ENCODE data around the gene SLC39A11. TPM values are rescaled to one million over a fixed set of nuclear protein-coding genes. Genes with fewer than 3 reads are reported as not detected.

SLC39A11 gene
- total RNA-seq, 1 experiment from 2014 or later: 15.2 TPM

DNA sequence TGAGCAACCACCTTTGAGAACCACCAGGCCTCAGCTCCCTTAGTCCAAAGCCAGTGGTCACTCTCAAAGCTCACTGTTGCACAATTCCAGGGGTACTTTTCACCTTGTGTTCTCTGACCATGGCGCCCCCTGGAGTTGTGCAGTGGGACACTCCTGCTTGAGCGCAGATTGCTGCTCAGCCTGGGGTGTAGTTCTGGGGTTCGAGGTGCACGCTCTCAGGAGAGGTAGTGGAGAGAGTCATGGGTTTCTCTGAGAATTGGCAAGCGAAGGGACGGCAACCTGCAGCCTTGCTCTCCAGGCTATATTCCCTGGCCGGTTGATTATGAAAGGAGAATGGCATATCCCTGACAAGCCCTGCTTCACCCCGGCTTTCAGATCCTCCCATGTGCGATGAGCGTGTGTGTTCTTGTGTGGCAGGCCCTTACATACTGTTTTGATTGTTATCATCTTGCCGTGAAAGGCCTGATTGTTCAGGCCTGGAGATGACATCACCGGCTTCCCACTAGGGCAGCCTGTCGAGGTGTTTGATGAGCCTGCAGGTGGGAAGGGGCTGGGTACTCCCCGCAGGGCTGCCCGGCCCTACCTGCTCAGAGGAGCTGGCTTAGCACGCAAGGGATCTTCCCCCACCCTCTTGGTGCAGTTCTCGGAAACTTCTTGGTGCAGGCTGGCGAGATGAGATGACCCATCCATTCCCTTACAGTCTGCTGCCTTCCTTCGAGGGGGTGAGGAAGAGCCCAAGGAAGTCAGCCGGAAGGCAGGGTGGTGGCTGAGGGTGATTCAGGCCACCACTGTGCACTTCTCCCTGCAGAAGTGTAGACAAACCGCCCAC, 431.2 kb downstream of the SLC39A11 start:
- no peaks in the 10 kb centered on the region for H3K79me2 ChIP-seq (ENCODE audit: insufficient read depth, low read length)
- no CpG with 5 or more reads among the region's 21 CpGs for WGBS (ENCODE audit: extremely low coverage, insufficient read length, low lambda C conversion rate)
- H2AK5ac ChIP-seq (ENCODE audit: insufficient read length, low read length): no peak overlapping the region
- H3K9me3 Mint-ChIP-seq: no peaks in the 10 kb centered on the region; a peak in 2 of 5 replicates
- H3K36me3 Mint-ChIP-seq (ENCODE audit: insufficient read depth in 1 of 3, low read depth in 3 of 3): no peaks in the 10 kb centered on the region; a peak in 1 of 7 replicates
- no peak overlapping the region for H2BK120ac ChIP-seq (ENCODE audit: low read depth, low read length, poor library complexity, severe bottlenecking)
- no peak overlapping the region for H3K27ac Mint-ChIP-seq
- H3K23me2 ChIP-seq (ENCODE audit: insufficient read length, low read depth, low read length, poor library complexity, severe bottlenecking): no peaks in the 10 kb centered on the region
- no peak overlapping the region for H4K5ac ChIP-seq (ENCODE audit: insufficient read length, low read depth, low read length)
- H4K91ac ChIP-seq (ENCODE audit: insufficient read length, low read depth, low read length): no peak overlapping the region
- H2BK12ac ChIP-seq (ENCODE audit: insufficient read length, low read depth, low read length): no peak overlapping the region
- H3K4me1 Mint-ChIP-seq: peaks cover 9 to 20% of the 10 kb centered on the region in 2 experiments
- no peak overlapping the region for H3K4me3 Mint-ChIP-seq
- H3T11ph ChIP-seq (ENCODE audit: low read length): no peak overlapping the region
- H4K8ac ChIP-seq (replicated peaks; ENCODE audit: insufficient read length, low read depth, low read length): no peak overlapping the region
- no peak overlapping the region for H2BK20ac ChIP-seq (ENCODE audit: low read depth, low read length, poor library complexity, severe bottlenecking)
- H3K27me3 Mint-ChIP-seq (ENCODE audit: low read depth): peaks cover 7% of the 10 kb centered on the region; the same call in 1 of the 2 replicates
- H3K9ac ChIP-seq (ENCODE audit: extremely low read depth, insufficient read length, low read length): no peak overlapping the region
- no peak overlapping the region for H3K18ac ChIP-seq (ENCODE audit: insufficient read length, low read depth, low read length)
- no peak overlapping the region for H2BK5ac ChIP-seq (ENCODE audit: insufficient read length, low read length)
- TF ChIP-seq CTCF (conservative IDR thresholded peaks at IDR 0.05): peak; percentile 60
- H3K56ac ChIP-seq (ENCODE audit: insufficient read length, low read depth, low read length): no peak overlapping the region
- H3K14ac ChIP-seq (ENCODE audit: insufficient read depth, low read length): 0 out of 2 replicates have a peak overlapping the region, but pooled peaks have one; percentile 42
- H3K27ac ChIP-seq (ENCODE audit: insufficient read length, low read depth, low read length): no peak overlapping the region
- H3K27me3 ChIP-seq (ENCODE audit: insufficient read depth, low read length): no peaks in the 10 kb centered on the region
- no peak overlapping the region for H2AFZ ChIP-seq (ENCODE audit: low read length)
- no peak overlapping the region for H3K4ac ChIP-seq (ENCODE audit: low read depth, low read length)
- H3K4me1 ChIP-seq (ENCODE audit: insufficient read depth, low read length): 0 out of 2 replicates have a peak, but pooled peaks cover under 1% of the 10 kb centered on the region
- no peaks in the 10 kb centered on the region for H3K79me1 ChIP-seq (ENCODE audit: insufficient read depth, low read depth, low read length, poor library complexity, severe bottlenecking)
- H2BK15ac ChIP-seq (ENCODE audit: low read depth, low read length): no peak overlapping the region
- peaks cover 2% of the 10 kb centered on the region for H4K20me1 ChIP-seq (ENCODE audit: control insufficient read depth, insufficient read depth, insufficient read length)
- H3K9me3 ChIP-seq (ENCODE audit: control insufficient read depth, low read depth, low read length): no peaks in the 10 kb centered on the region
- H3K23ac ChIP-seq (ENCODE audit: insufficient read length, low read depth, low read length): no peak overlapping the region
- no peak overlapping the region for H3K4me2 ChIP-seq (ENCODE audit: insufficient read depth, insufficient read length, low read length)
- DNase-seq: no peak
